ENCODE data around the gene PPIP5K1.
"Not testable (repeated sequence)": the region's sequence is repeated elsewhere in the genome, so short reads cannot be mapped to it uniquely, and the experiment has no call there.

- not testable (repeated sequence) for TF ChIP-seq CTCF, POLR2A (IDR thresholded peaks at IDR 0.05)
These were observed 3.6 kb upstream of the PPIP5K1 start, which contains the start of gene CKMT1B for GRCh38 chr15:43593328-43594190.

All from testis (tissue), 2 donors.